SK-N-SH (cell line): ENCODE data around the gene GRPEL2. TPM values are rescaled to one million over a fixed set of nuclear protein-coding genes. Genes with fewer than 3 reads are reported as not detected.

ENCODE experiments used
- CTCF ChIA-PET: fragments of 300-600, 350-600 bp; formaldehyde crosslinking; extraction: SDS; loops from one replicate; lab custom pipeline; 2021; lab: Yijun Ruan, JAX
- POLR2A ChIA-PET: fragments of 350-600 bp; sonication (Branson Sonifier 250); formaldehyde crosslinking; extraction: SDS; loops from one replicate; lab custom pipeline; 2020; ENCODE audit warnings: antibody characterized with exemption, inconsistent platforms; lab: Yijun Ruan, JAX
- DNase-seq: peaks from one replicate; pipeline ENCODE4 v3.0.0; 2012
- H2AFZ ChIP-seq: fragments of 200-600 bp; sonication (generic); 2 replicates; pipeline ENCODE4 v1.8.1; 2016; ENCODE audit warnings: antibody characterized with exemption, mild to moderate bottlenecking, low read depth
- H3F3A ChIP-seq: fragments of 200-600 bp; sonication (generic); replicated peaks from 2 replicates; pipeline ENCODE3; 2016; ENCODE audit warnings: antibody characterized with exemption, mild to moderate bottlenecking; ENCODE audit not compliant: insufficient read depth
- H3K27ac ChIP-seq, 2 experiments: fragments of 200-500 bp in 1 of 2; fragments of 200-600 bp in 1 of 2; sonication (Bioruptor generic) in 1 of 2; sonication (generic), shearing (Covaris generic) in 1 of 2; 2 replicates each; pipeline versions ENCODE4 v1.5.1 to v1.6.1; 2014 to 2016; ENCODE audit warnings: low read depth in 2 of 2, inconsistent platforms in 1 of 2, low read length in 1 of 2, mild to moderate bottlenecking in 1 of 2, mixed read lengths in 1 of 2
- H3K27me3 ChIP-seq: fragments of 200-600 bp; sonication (generic), shearing (Covaris generic); 2 replicates; pipeline ENCODE4 v1.6.1; 2016; ENCODE audit warnings: mixed run types; ENCODE audit not compliant: insufficient read depth
- H3K36me3 ChIP-seq, 2 experiments: fragments of 200-500 bp in 1 of 2; fragments of 200-600 bp in 1 of 2; sonication (Bioruptor generic) in 1 of 2; sonication (generic) in 1 of 2; replicated peaks in 1 of 2; 2 replicates each; pipeline versions ENCODE3 to v1.5.1; 2014 to 2016; ENCODE audit warnings: low read length in 1 of 2, mild to moderate bottlenecking in 1 of 2; ENCODE audit not compliant: insufficient read depth in 2 of 2, control insufficient read depth in 1 of 2
- H3K4me1 ChIP-seq, 2 experiments: fragments of 200-500 bp in 1 of 2; fragments of 200-600 bp in 1 of 2; sonication (Bioruptor generic) in 1 of 2; sonication (generic), shearing (Covaris generic) in 1 of 2; 2 replicates each; pipeline versions ENCODE4 v1.5.1 to v1.6.1; 2014 to 2016; ENCODE audit warnings: low read depth in 1 of 2, low read length in 1 of 2, mixed run types in 1 of 2; ENCODE audit not compliant: insufficient read depth in 2 of 2, control insufficient read depth in 1 of 2
- H3K4me2 ChIP-seq: fragments of 200-600 bp; sonication (generic), shearing (Covaris generic); 2 replicates; pipeline ENCODE4 v1.6.1; 2017; ENCODE audit warnings: mixed run types
- H3K4me3 ChIP-seq, 2 experiments: fragments of 200-500 bp in 1 of 2; fragments of 200-600 bp in 1 of 2; sonication (Bioruptor generic) in 1 of 2; sonication (generic), shearing (Covaris generic) in 1 of 2; 2 replicates each; pipeline versions ENCODE4 v1.5.1 to v1.8.1; 2014 to 2016; ENCODE audit warnings: low read depth in 2 of 2, inconsistent platforms in 1 of 2, low read length in 1 of 2, mild to moderate bottlenecking in 1 of 2, mixed read lengths in 1 of 2, moderate library complexity in 1 of 2
- H3K79me2 ChIP-seq: fragments of 200-600 bp; sonication (generic); 2 replicates; pipeline ENCODE4 v1.8.1; 2017; ENCODE audit warnings: mild to moderate bottlenecking; ENCODE audit not compliant: insufficient read depth
- H3K9ac ChIP-seq: fragments of 200-600 bp; sonication (generic); 2 replicates; pipeline ENCODE4 v1.6.1; 2017; ENCODE audit warnings: mixed run types
- H3K9me2 ChIP-seq: fragments of 200-600 bp; sonication (generic); 2 replicates; pipeline ENCODE4 v1.6.1; 2017; ENCODE audit warnings: mixed run types
- H3K9me3 ChIP-seq: fragments of 200-600 bp; sonication (generic); 2 replicates; pipeline ENCODE4 v1.6.1; 2017; ENCODE audit warnings: mixed run types, mild to moderate bottlenecking, moderate library complexity
- H4K20me1 ChIP-seq: fragments of 200-600 bp; sonication (generic); 2 replicates; pipeline ENCODE4 v1.6.1; 2017; ENCODE audit warnings: mild to moderate bottlenecking, mixed run types; ENCODE audit not compliant: insufficient read depth
- EP300 ChIP-seq, 2 experiments: IDR thresholded peaks; 2 replicates each; pipeline versions ENCODE4 v1.4.0 to v1.6.1; 2012; ENCODE audit warnings: borderline replicate concordance in 1 of 2, low read depth in 1 of 2, low read length in 1 of 2
- EZH2phosphoT487 ChIP-seq: fragments of 200-600 bp; sonication (generic); IDR thresholded peaks from 2 replicates; pipeline ENCODE4 v1.6.1; 2017; ENCODE audit warnings: low read depth, mixed run types, mild to moderate bottlenecking, antibody characterized with exemption, moderate library complexity, borderline replicate concordance
- FOXJ3 ChIP-seq: sonication (generic); formaldehyde crosslinking; IDR thresholded peaks from 2 replicates; pipeline ENCODE4 v1.5.1; 2020; ENCODE audit warnings: mild to moderate bottlenecking, missing genetic modification reagents
- FOXM1 ChIP-seq: IDR thresholded peaks from 2 replicates; pipeline ENCODE4 v1.4.0; 2012; ENCODE audit warnings: low read depth, mild to moderate bottlenecking
- GATA2 ChIP-seq: sonication (generic); formaldehyde crosslinking; IDR thresholded peaks from 2 replicates; pipeline ENCODE4 v1.5.0; 2020; ENCODE audit warnings: mild to moderate bottlenecking, missing genetic modification reagents
- NFIC ChIP-seq: IDR thresholded peaks from 2 replicates; pipeline ENCODE4 v1.4.0; 2012; ENCODE audit warnings: borderline replicate concordance
- RAD21 ChIP-seq: IDR thresholded peaks from 2 replicates; pipeline ENCODE4 v1.6.1; 2012; ENCODE audit warnings: mild to moderate bottlenecking, low read length
- TAF1 ChIP-seq: IDR thresholded peaks from 2 replicates; pipeline ENCODE4 v1.6.1; 2012; ENCODE audit warnings: low read depth, mild to moderate bottlenecking, low read length, moderate library complexity, borderline replicate concordance
- TCF12 ChIP-seq: IDR thresholded peaks from 2 replicates; pipeline ENCODE4 v1.4.0; 2012
- USF2 ChIP-seq: fragments of 150-350 bp; IDR thresholded peaks from 2 replicates; pipeline ENCODE4 v1.6.1; 2017; ENCODE audit warnings: antibody characterized with exemption, low read length, low read depth, borderline replicate concordance
- YY1 ChIP-seq: IDR thresholded peaks from 2 replicates; pipeline ENCODE4 v1.4.0; 2012; ENCODE audit warnings: low read depth, mild to moderate bottlenecking
- ZBTB33 ChIP-seq: IDR thresholded peaks from 2 replicates; pipeline ENCODE4 v1.4.0; 2012; ENCODE audit warnings: low read depth, borderline replicate concordance
- WGBS: methylation state at CpG from one replicate; pipeline ENCODE4 v1.1.6; 2017; ENCODE audit warnings: low lambda C conversion rate; 5-methylcytosine and 5-hydroxymethylcytosine counted together
- polyA plus RNA-seq, 3 experiments: library from polyadenylated mRNA; depleted of rRNA; stranded (reverse); fragments of >200 nt; gene quantifications; 2 replicates each; pipeline ENCODE4 v1.2.3, GENCODE V29; 2012

Gene GRPEL2
- polyA plus RNA-seq, 1 of the 3 experiments (the other 2 are of a cell fraction): 4.6 TPM

GRCh38 chr5:149300441-149300840, 44.9 kb upstream of the GRPEL2 start (continued):
- TF ChIP-seq YY1 (no peak), EP300 (IDR thresholded peaks at IDR 0.05; ENCODE audit: borderline replicate concordance in 1 of 2, low read depth in 1 of 2, low read length in 1 of 2) (no peak), USF2 (no peak), GATA2 (CRISPR knock-in tag) (no peak)
- TF ChIP-seq, all 33 proteins: peak for 0

- Histone ChIP-seq H4K20me1 (no peaks in the 10 kb centered on the region), H3K4me2 (no peak overlapping the region), H3K27ac (no peak overlapping the region), H3K4me3 (no peak overlapping the region), H3K4me1 (peaks cover 0 to 12% of the 10 kb centered on the region in 2 experiments; a peak in 1 of 4 replicates), H3K9me2 (no peaks in the 10 kb centered on the region), H3K9ac (no peak overlapping the region), H3F3A (no peaks in the 10 kb centered on the region), H3K79me2 (no peaks in the 10 kb centered on the region), H3K36me3 (no peaks in the 10 kb centered on the region), H3K27me3 (no peaks in the 10 kb centered on the region), H2AFZ (no peak overlapping the region), H3K9me3 (no peaks in the 10 kb centered on the region)
- WGBS: 88% methylated on average over 13 of the region's 13 CpGs
- CTCF ChIA-PET: interaction anchor here (1.2 to 3.2 kb wide), 2 partner anchors 16 to 134 kb away, joined by 3 to 14 read pairs; no protein-coding TSS in a partner anchor
- no peak for DNase-seq
- TF ChIP-seq TAF1 (no peak), FOXM1 (no peak), ZBTB33 (no peak)
- POLR2A ChIA-PET: no interaction called here
Measured at GRCh38 chr5:149301049-149301743, 44.1 kb upstream of the GRPEL2 start.

GRCh38 chr5:149301744-149302380, 43.4 kb upstream of the GRPEL2 start:
- ChIA-PET POLR2A (no interaction called here), CTCF (interaction anchor here (1.1 to 3.2 kb wide), 3 partner anchors 15 to 133 kb away, joined by 3 to 14 read pairs (median 3); no protein-coding TSS in a partner anchor)
- Histone ChIP-seq H3K36me3 (no peaks in the 10 kb centered on the region), H3K4me1 (peaks cover 0 to 12% of the 10 kb centered on the region in 2 experiments; a peak in 1 of 4 replicates), H3K9me2 (no peaks in the 10 kb centered on the region), H2AFZ (no peak overlapping the region), H3K27ac (no peak overlapping the region), H3K27me3 (no peaks in the 10 kb centered on the region), H3K9me3 (no peaks in the 10 kb centered on the region), H3K79me2 (no peaks in the 10 kb centered on the region), H3K9ac (no peak overlapping the region), H3F3A (no peaks in the 10 kb centered on the region), H4K20me1 (no peaks in the 10 kb centered on the region), H3K4me2 (no peak overlapping the region), H3K4me3 (no peak overlapping the region)
- no peak for DNase-seq
- 73% methylated on average over 6 of the region's 8 CpGs for WGBS
- TF ChIP-seq RAD21 (no peak), NFIC (no peak), FOXJ3 (CRISPR knock-in tag) (no peak), TCF12 (no peak), EZH2phosphoT487 (no peak)
